Tibial nerve (tissue), 4 donors: ENCODE data around the gene CTNNA2. TPM values are rescaled to one million over a fixed set of nuclear protein-coding genes. Genes with fewer than 3 reads are reported as not detected.

Source experiments
- DNase-seq, 2 donors: peaks; one replicate each; pipeline ENCODE4 v3.0.0-alpha.2; 2019; ENCODE audit warnings: low spot score in 2 of 2
- H3K27ac ChIP-seq, 4 donors: fragments of 200-600 bp; sonication (generic) in 3 of 4; one replicate each; pipeline ENCODE4 v1.5.1; 2017 to 2019; ENCODE audit warnings: mild to moderate bottlenecking in 1 of 4
- H3K27me3 ChIP-seq, 2 donors: fragments of 200-600 bp; sonication (generic) in 1 of 2; one replicate each; pipeline versions ENCODE4 v1.5.1 to v1.6.0; 2017 to 2019
- H3K36me3 ChIP-seq, 3 donors: fragments of 200-600 bp; sonication (generic); one replicate each; pipeline ENCODE4 v1.5.1; 2018 to 2019
- H3K4me1 ChIP-seq, 4 donors: fragments of 200-600 bp; sonication (generic) in 3 of 4; one replicate each; pipeline ENCODE4 v1.5.1; 2017 to 2019
- H3K4me3 ChIP-seq, 4 donors: fragments of 200-600 bp; sonication (generic) in 3 of 4; one replicate each; pipeline ENCODE4 v1.5.1; 2017 to 2019; ENCODE audit warnings: mild to moderate bottlenecking in 1 of 4, moderate library complexity in 1 of 4
- H3K9me3 ChIP-seq, 4 donors: fragments of 200-600 bp; sonication (generic) in 3 of 4; one replicate each; pipeline ENCODE4 v1.5.1; 2017 to 2019
- EP300 ChIP-seq, 2 donors: sonication (generic); formaldehyde crosslinking; IDR thresholded peaks; one replicate each; pipeline ENCODE4 v1.6.1; 2017; ENCODE audit warnings: antibody characterized with exemption in 2 of 2, mild to moderate bottlenecking in 1 of 2
- POLR2A ChIP-seq, 2 donors: fragments of 450-650 bp; IDR thresholded peaks; one replicate each; pipeline ENCODE4 v1.6.1; 2017; ENCODE audit warnings: antibody characterized with exemption in 2 of 2, mild to moderate bottlenecking in 2 of 2, moderate library complexity in 2 of 2
- whole genome bisulfite sequencing, 2 donors: methylation state at CpG; one replicate each; pipeline ENCODE4 v1.1.5; 2018; 5-methylcytosine and 5-hydroxymethylcytosine counted together
- total RNA-seq, 4 donors: library from RNA; depleted of rRNA; stranded (reverse); fragments of >200 nt; gene quantifications; one replicate each; pipeline ENCODE4 v1.1.0, GENCODE V29; 2016
- TF ChIP-seq, protein P1 (sequence below), 5 experiments: fragments of 200-600 bp in 3 of 5; fragments of 450-650 bp in 2 of 5; sonication (generic) in 3 of 5; IDR thresholded peaks; one replicate each; pipeline ENCODE4 v1.5.1; 2016 to 2019; ENCODE audit warnings: antibody characterized with exemption in 5 of 5, mild to moderate bottlenecking in 3 of 5, moderate library complexity in 2 of 5

The CTNNA2 gene
- total RNA-seq, 4 donors from 2014 or later: 0.39 to 3.3 (median 0.75) TPM

GRCh38 chr2:79887747-79888374 is 375.0 kb downstream of the CTNNA2 start:
- Histone ChIP-seq H3K4me3 (no peak overlapping the region), H3K4me1 (no peaks in the 10 kb centered on the region), H3K36me3 (no peaks in the 10 kb centered on the region), H3K27ac (no peak overlapping the region), H3K27me3 (no peaks in the 10 kb centered on the region), H3K9me3 (no peaks in the 10 kb centered on the region)
- TF ChIP-seq EP300 (IDR thresholded peaks at IDR 0.05): no peak
- TF ChIP-seq, protein P1, sequence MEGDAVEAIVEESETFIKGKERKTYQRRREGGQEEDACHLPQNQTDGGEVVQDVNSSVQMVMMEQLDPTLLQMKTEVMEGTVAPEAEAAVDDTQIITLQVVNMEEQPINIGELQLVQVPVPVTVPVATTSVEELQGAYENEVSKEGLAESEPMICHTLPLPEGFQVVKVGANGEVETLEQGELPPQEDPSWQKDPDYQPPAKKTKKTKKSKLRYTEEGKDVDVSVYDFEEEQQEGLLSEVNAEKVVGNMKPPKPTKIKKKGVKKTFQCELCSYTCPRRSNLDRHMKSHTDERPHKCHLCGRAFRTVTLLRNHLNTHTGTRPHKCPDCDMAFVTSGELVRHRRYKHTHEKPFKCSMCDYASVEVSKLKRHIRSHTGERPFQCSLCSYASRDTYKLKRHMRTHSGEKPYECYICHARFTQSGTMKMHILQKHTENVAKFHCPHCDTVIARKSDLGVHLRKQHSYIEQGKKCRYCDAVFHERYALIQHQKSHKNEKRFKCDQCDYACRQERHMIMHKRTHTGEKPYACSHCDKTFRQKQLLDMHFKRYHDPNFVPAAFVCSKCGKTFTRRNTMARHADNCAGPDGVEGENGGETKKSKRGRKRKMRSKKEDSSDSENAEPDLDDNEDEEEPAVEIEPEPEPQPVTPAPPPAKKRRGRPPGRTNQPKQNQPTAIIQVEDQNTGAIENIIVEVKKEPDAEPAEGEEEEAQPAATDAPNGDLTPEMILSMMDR (IDR thresholded peaks at IDR 0.05): peak; percentile 42 to 68 (median 63)
- 35% methylated on average over 7 of the region's 7 CpGs for WGBS, 2 donors
- peak in 1 of 2 donors; percentile 21 for DNase-seq

GRCh38 chr2:79892123-79892522 is 379.3 kb downstream of the CTNNA2 start:
- WGBS, 2 donors: 84 to 88% methylated on average over 2 of the region's 2 CpGs

GRCh38 chr2:79899196-79899595 is 386.3 kb downstream of the CTNNA2 start:
- no peaks in the 10 kb centered on the region for H3K27me3 ChIP-seq
- H3K9me3 ChIP-seq: no peaks in the 10 kb centered on the region
- WGBS, 2 donors: 76 to 82% methylated on average over 4 of the region's 4 CpGs
- no peak overlapping the region for H3K4me3 ChIP-seq
- TF ChIP-seq, protein P1 (IDR thresholded peaks at IDR 0.05): no peak
- TF ChIP-seq EP300 (IDR thresholded peaks at IDR 0.05) (no peak), POLR2A (IDR thresholded peaks at IDR 0.05) (no peak)
- H3K27ac ChIP-seq: no peak overlapping the region
- H3K4me1 ChIP-seq: no peaks in the 10 kb centered on the region
- no peak for DNase-seq
- no peaks in the 10 kb centered on the region for H3K36me3 ChIP-seq

More at GRCh38 chr2:79892123-79892522, 379.3 kb downstream of the CTNNA2 start:
- no peaks in the 10 kb centered on the region for H3K4me1 ChIP-seq
- H3K27ac ChIP-seq: no peak overlapping the region
- no peak for DNase-seq
- H3K36me3 ChIP-seq: no peaks in the 10 kb centered on the region
- H3K4me3 ChIP-seq: no peak overlapping the region
- H3K9me3 ChIP-seq: no peaks in the 10 kb centered on the region
- no peak for TF ChIP-seq POLR2A (IDR thresholded peaks at IDR 0.05)
- TF ChIP-seq, protein P1 (IDR thresholded peaks at IDR 0.05): no peak
- no peak for TF ChIP-seq EP300 (IDR thresholded peaks at IDR 0.05)
- H3K27me3 ChIP-seq: no peaks in the 10 kb centered on the region

DNA sequence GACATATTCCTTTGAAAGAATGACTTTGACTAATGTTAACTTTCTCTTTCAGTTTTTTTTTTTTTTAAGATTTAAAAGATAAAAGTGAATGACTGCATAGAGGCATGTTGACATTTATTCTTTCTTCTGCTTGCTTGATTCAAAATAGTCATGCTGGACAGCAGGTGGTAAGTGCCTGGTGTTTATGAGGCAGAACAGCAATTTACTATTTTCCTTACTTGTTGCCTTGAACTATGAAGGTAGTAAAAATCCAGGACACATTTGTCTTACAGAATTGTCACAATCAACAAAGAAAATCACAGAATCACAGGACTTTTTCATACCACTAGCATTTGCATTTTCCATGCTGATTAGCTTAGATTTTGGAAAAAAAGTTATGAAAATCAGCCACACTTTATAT is 388.3 kb downstream of the CTNNA2 start:
- no peaks in the 10 kb centered on the region for H3K9me3 ChIP-seq
- H3K36me3 ChIP-seq: no peaks in the 10 kb centered on the region
- H3K4me3 ChIP-seq: no peak overlapping the region
- no peak for DNase-seq
- no peaks in the 10 kb centered on the region for H3K27me3 ChIP-seq
- TF ChIP-seq EP300 (IDR thresholded peaks at IDR 0.05) (no peak), POLR2A (IDR thresholded peaks at IDR 0.05) (no peak)
- TF ChIP-seq, protein P1 (IDR thresholded peaks at IDR 0.05): no peak
- no peaks in the 10 kb centered on the region for H3K4me1 ChIP-seq
- no peak overlapping the region for H3K27ac ChIP-seq

GRCh38 chr2:79903222-79904000 is 390.6 kb downstream of the CTNNA2 start:
- WGBS, 2 donors: 85 to 91% methylated on average over 4 to 5 of the region's 5 CpGs
- no peak for TF ChIP-seq EP300 (IDR thresholded peaks at IDR 0.05)
- no peak for TF ChIP-seq POLR2A (IDR thresholded peaks at IDR 0.05)
- TF ChIP-seq, protein P1 (IDR thresholded peaks at IDR 0.05): no peak

More at GRCh38 chr2:79903222-79904000, 390.6 kb downstream of the CTNNA2 start:
- no peaks in the 10 kb centered on the region for H3K36me3 ChIP-seq
- no peak overlapping the region for H3K27ac ChIP-seq
- no peaks in the 10 kb centered on the region for H3K9me3 ChIP-seq
- H3K27me3 ChIP-seq: no peaks in the 10 kb centered on the region
- DNase-seq: no peak
- no peaks in the 10 kb centered on the region for H3K4me1 ChIP-seq
- H3K4me3 ChIP-seq: no peak overlapping the region
